ENCODE measurements around the gene FDXACB1. TPM values are rescaled to one million over a fixed set of nuclear protein-coding genes. Genes with fewer than 3 reads are reported as not detected.
A peak's percentile ranks its signal among the peaks of the same experiment; 100 is the strongest.

Gene FDXACB1
- total RNA-seq, 1 donor from 2014 or later: 3.7 TPM

DNA sequence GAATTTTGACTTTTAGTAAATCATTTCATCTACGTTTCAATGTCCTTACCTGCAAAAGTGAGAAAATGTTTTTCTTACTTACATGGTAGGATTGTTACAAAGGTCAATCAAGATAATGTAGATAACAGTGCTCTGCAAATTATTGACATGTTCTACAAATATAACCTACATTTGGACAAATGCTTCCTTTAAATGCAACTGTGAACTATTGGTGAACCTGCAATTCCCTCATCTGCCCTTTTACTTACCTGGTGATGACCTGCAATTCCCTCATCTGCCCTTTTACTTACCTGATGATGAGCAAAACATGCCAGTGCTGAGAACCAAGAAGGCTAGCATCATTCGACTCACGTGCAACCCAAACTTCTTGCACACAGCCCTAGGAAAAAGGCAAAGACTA, 18.7 kb downstream of the FDXACB1 start:
- H3K36me3 ChIP-seq (ENCODE audit: control insufficient read depth, insufficient read depth, low read length): no peaks in the 10 kb centered on the region
- H3K4me3 ChIP-seq (ENCODE audit: low read depth, low read length): no peak overlapping the region
- DNase-seq (ENCODE audit: low read depth): no peak
- TF ChIP-seq CTCF (IDR thresholded peaks at IDR 0.05; ENCODE audit: insufficient read depth, low read length, poor library complexity, severe bottlenecking): no peak
- H3K27me3 ChIP-seq (ENCODE audit: control insufficient read depth, insufficient read depth, low read length): no peaks in the 10 kb centered on the region

DNA sequence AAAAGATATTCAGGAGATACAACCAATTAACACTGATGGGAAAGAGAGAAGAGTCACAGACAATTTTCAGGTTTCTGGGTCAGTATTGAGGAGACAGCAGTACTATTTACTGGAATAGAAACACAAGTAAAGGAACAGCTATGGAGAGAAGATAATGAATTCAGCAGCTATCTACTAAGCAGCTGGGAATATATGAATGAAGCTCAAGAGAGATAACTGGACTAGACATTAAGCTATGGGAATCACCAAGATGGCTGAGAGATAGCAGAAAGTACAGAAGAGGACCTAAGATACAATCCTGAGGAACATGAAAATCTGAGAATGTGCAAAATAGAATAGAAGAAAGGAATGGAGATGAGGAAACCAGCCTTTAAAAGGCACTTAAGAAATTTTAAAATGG, 23.5 kb downstream of the FDXACB1 start:
- H3K27me3 ChIP-seq (ENCODE audit: control insufficient read depth, insufficient read depth, low read length): no peaks in the 10 kb centered on the region
- no peak for TF ChIP-seq CTCF (IDR thresholded peaks at IDR 0.05; ENCODE audit: insufficient read depth, low read length, poor library complexity, severe bottlenecking)
- no peaks in the 10 kb centered on the region for H3K36me3 ChIP-seq (ENCODE audit: control insufficient read depth, insufficient read depth, low read length)
- H3K4me3 ChIP-seq (ENCODE audit: low read depth, low read length): no peak overlapping the region
- no peak for DNase-seq (ENCODE audit: low read depth)

- H3K36me3 ChIP-seq (ENCODE audit: control insufficient read depth, insufficient read depth, low read length): no peaks in the 10 kb centered on the region
- H3K27me3 ChIP-seq (ENCODE audit: control insufficient read depth, insufficient read depth, low read length): no peaks in the 10 kb centered on the region
- no peak overlapping the region for H3K4me3 ChIP-seq (ENCODE audit: low read depth, low read length)
- DNase-seq (ENCODE audit: low read depth): no peak
- no peak for TF ChIP-seq CTCF (IDR thresholded peaks at IDR 0.05; ENCODE audit: insufficient read depth, low read length, poor library complexity, severe bottlenecking)
Measured at GRCh38 chr11:111852103-111852502, 26.9 kb downstream of the FDXACB1 start.

- Histone ChIP-seq H3K27me3 (ENCODE audit: control insufficient read depth, insufficient read depth, low read length) (no peaks in the 10 kb centered on the region), H3K4me3 (ENCODE audit: low read depth, low read length) (no peak overlapping the region), H3K36me3 (ENCODE audit: control insufficient read depth, insufficient read depth, low read length) (no peaks in the 10 kb centered on the region)
- no peak for DNase-seq (ENCODE audit: low read depth)
- peak; percentile 42 for TF ChIP-seq CTCF (IDR thresholded peaks at IDR 0.05; ENCODE audit: insufficient read depth, low read length, poor library complexity, severe bottlenecking)
Measured at GRCh38 chr11:111851636-111852035, 27.3 kb downstream of the FDXACB1 start.

DNA sequence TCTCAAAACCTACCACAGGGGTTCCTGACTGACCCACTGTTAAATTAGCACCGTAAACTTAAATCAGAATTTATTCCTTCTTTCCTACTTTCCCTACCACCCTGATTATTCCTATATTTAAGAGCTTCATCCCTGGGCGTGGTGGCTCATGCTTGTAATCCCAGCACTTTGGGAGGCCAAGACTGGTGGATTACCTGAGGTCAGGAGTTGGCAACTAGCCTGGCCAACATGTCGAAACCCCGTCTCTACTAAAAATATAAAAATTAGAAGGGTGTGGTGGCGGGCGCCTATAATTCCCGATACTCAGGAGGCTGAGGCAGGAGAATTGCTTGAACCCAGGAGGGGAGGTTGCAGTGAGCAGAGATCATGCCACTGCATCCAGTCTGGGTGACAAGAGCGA, 27.9 kb downstream of the FDXACB1 start:
- H3K27me3 ChIP-seq (ENCODE audit: control insufficient read depth, insufficient read depth, low read length): no peaks in the 10 kb centered on the region

More for the DNA sequence above, 27.9 kb downstream of the FDXACB1 start:
- no peak for TF ChIP-seq CTCF (IDR thresholded peaks at IDR 0.05; ENCODE audit: insufficient read depth, low read length, poor library complexity, severe bottlenecking)
- Histone ChIP-seq H3K4me3 (ENCODE audit: low read depth, low read length) (no peak overlapping the region), H3K36me3 (ENCODE audit: control insufficient read depth, insufficient read depth, low read length) (no peaks in the 10 kb centered on the region)
- no peak for DNase-seq (ENCODE audit: low read depth)
